Glutamatergic neuron (in vitro differentiated cells): ENCODE results near the gene GCFC2. TPM values are rescaled to one million over a fixed set of nuclear protein-coding genes. Genes with fewer than 3 reads are reported as not detected.

ENCODE experiments used
- DNase-seq: peaks from one replicate; pipeline ENCODE4 v3.0.0; 2022
- H3K27ac Mint-ChIP-seq: one replicate; pipeline ENCODE4 v1.8.0; 2020; ENCODE audit warnings: mild to moderate bottlenecking, mixed read lengths, inconsistent platforms; ENCODE audit not compliant: unreplicated experiment
- H3K27me3 Mint-ChIP-seq: one replicate; pipeline ENCODE4 v1.8.0; 2020; ENCODE audit warnings: mild to moderate bottlenecking, moderate library complexity, mixed read lengths, inconsistent platforms; ENCODE audit not compliant: unreplicated experiment
- H3K36me3 Mint-ChIP-seq: one replicate; pipeline ENCODE4 v1.8.0; 2020; ENCODE audit warnings: mild to moderate bottlenecking, mixed read lengths, inconsistent platforms; ENCODE audit not compliant: unreplicated experiment
- H3K4me1 Mint-ChIP-seq: one replicate; pipeline ENCODE4 v1.8.0; 2020; ENCODE audit warnings: mild to moderate bottlenecking, low read depth, mixed read lengths, inconsistent platforms; ENCODE audit not compliant: unreplicated experiment
- H3K4me3 Mint-ChIP-seq: one replicate; pipeline ENCODE4 v1.8.0; 2020; ENCODE audit warnings: mild to moderate bottlenecking, mixed read lengths, inconsistent platforms; ENCODE audit not compliant: unreplicated experiment
- H3K9me3 Mint-ChIP-seq: one replicate; pipeline ENCODE4 v1.8.0; 2020; ENCODE audit warnings: mild to moderate bottlenecking, moderate library complexity, mixed read lengths, inconsistent platforms; ENCODE audit not compliant: unreplicated experiment
- long read RNA-seq: library from polyadenylated mRNA; unstranded; transcript quantifications from one replicate; pipeline ENCODE4 v2.0.0, GENCODE V29; 2020; ENCODE audit not compliant: unreplicated experiment
- total RNA-seq: library from RNA; stranded (reverse); fragmentation: NEBNext Ultra II Directional; extraction: Animal tissue kit (Norgen Biotek cat#: 25700); gene quantifications from one replicate; pipeline ENCODE4 v1.2.1, GENCODE V29; 2021; ENCODE audit not compliant: unreplicated experiment
- TF ChIP-seq, protein P1 (sequence below): fragments of 200-600 bp; sonication (generic); IDR thresholded peaks from one replicate; pipeline ENCODE4 v1.5.0; 2021; ENCODE audit not compliant: partially characterized antibody, unreplicated experiment

The GCFC2 gene
- 12.9 TPM for total RNA-seq
- long read RNA-seq, full-length matches to known transcripts, result 3 of 5 reads
- long read RNA-seq, partial matches to known transcripts, result 1 of 5 reads
- long read RNA-seq, other reads (novel, unspliced or antisense), result 1 of 5 reads

DNA sequence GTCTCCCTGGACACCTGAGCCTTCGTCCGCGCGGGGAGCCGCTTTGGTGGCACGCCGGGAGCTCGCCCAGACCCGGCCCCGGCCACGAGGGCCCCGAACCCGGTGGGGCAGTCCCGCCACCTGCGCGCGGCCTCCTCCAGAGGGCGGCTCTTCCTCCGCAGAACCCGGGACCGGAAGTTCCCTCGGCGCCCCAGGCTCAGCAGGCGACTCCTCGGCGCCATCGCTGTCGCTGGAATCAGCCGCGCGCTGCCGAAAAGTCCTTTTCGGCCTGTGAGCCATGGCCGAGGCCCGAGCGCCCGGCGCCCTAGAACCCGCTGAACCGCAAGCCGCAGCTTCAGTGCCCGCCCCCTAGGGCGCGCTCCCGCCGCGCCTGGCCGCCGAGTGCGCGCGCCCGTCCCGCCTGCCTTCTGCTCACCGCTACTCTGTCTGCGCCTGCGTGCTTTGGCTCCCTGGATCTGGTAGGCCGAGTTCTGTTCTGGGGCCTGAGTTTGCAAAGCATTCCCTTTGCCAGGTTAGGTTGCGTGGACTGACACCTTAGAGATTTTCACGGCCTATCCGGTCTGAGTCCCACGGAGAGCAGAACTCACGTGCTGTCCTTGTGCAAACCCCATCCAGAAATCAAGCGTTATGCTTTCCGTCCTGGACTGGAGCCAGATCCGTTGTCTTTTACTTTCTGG, at the start of gene GCFC2:
Gene GCFC2, minus strand, starts transcription at position 339 of the 677 bp plus-strand sequence. Its CDS starts 60 bp downstream, at position 279.
- H3K9me3 Mint-ChIP-seq, result peaks cover 14% of the 10 kb centered on the region
- H3K36me3 Mint-ChIP-seq, result no peaks in the 10 kb centered on the region

DNA sequence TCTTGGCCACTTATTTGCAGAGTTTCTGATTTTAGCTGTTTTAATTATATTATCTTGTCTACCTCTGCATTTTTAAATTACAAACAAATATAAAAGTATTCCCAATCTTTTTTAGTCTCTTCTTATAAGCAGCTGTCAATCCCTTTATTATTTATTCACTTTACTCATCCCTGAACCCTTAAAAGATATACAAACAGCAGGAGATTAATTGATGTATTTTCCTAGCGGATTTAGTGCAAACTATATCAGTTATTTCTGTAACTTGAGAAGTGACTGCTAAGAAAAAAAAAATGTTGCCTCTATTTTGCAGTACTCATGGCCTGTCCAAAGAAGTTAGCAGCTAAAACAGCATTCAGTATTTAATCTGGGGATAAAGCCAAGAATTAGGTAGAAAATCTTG, 42.1 kb upstream of the GCFC2 start:
- Mint-ChIP-seq H3K4me1 (no peaks in the 10 kb centered on the region), H3K9me3 (no peaks in the 10 kb centered on the region), H3K27me3 (peaks cover 3% of the 10 kb centered on the region), H3K4me3 (no peak overlapping the region), H3K27ac (no peak overlapping the region), H3K36me3 (no peaks in the 10 kb centered on the region)
- no peak for DNase-seq
- TF ChIP-seq, protein P1, sequence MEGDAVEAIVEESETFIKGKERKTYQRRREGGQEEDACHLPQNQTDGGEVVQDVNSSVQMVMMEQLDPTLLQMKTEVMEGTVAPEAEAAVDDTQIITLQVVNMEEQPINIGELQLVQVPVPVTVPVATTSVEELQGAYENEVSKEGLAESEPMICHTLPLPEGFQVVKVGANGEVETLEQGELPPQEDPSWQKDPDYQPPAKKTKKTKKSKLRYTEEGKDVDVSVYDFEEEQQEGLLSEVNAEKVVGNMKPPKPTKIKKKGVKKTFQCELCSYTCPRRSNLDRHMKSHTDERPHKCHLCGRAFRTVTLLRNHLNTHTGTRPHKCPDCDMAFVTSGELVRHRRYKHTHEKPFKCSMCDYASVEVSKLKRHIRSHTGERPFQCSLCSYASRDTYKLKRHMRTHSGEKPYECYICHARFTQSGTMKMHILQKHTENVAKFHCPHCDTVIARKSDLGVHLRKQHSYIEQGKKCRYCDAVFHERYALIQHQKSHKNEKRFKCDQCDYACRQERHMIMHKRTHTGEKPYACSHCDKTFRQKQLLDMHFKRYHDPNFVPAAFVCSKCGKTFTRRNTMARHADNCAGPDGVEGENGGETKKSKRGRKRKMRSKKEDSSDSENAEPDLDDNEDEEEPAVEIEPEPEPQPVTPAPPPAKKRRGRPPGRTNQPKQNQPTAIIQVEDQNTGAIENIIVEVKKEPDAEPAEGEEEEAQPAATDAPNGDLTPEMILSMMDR, result no peak

More for the DNA sequence above, at the start of gene GCFC2:
- H3K4me1 Mint-ChIP-seq, result peaks cover 6% of the 10 kb centered on the region
- peaks cover 2% of the 10 kb centered on the region for H3K27me3 Mint-ChIP-seq
- H3K27ac Mint-ChIP-seq, result peak within 1 kb of the TSS; percentile 98
- TF ChIP-seq, protein P1, result peak; percentile 34
- DNase-seq, result peak; percentile 87
- H3K4me3 Mint-ChIP-seq, result peak within 1 kb of the TSS; percentile 95

DNA sequence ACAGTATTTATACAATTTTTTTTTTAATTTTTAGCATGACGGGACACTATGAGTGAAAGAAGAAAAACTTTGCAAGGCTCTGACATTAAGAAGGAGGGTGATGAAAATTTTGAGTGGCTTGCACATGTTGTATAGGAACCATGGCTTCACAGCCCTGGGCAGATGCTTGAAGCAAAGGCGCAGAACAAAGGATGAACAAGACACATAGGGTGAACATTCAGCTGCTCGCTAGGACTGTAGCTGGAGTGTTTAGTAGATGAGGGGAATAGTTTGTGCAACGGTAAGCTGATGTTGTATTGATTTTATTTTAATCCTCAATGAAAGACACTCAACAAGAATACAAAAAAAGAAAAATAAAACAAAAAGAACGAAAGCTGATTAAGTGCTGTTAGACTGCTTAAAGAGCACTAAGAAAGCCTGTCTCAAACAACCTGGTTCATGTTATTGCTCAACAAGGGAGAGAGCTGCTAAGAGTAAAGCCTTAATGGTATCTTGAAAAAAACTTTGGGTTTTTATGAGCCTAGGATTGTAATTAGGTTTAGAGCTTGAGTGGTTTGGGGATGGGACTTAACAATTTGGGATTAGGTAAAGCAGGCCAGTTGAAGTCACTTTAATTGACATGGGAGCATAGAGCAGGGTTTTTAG, 41.2 kb upstream of the GCFC2 start:
- Mint-ChIP-seq H3K27ac (no peak overlapping the region), H3K4me3 (no peak overlapping the region)

DNA sequence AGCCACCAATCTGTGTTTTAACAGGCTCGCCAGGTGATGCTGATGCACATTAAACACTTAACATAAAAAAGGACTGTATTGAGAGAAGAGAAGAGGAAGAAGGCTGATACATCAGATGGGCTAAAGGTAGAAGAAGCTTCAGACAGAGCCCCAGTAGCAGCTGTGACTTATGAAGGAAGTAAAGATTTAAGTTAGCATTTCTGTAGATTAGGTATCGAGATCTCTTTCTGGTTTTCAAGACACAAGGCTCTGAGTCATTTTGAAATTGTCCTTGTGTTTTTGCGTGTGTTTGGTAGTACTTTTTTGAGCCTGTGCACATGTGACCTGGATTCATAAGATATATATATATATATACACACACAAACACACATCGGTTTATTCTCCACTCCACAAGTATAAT, 40.6 kb upstream of the GCFC2 start:
- Mint-ChIP-seq H3K27me3 (peaks cover 3% of the 10 kb centered on the region), H3K27ac (no peak overlapping the region)

More for the DNA sequence above, 41.2 kb upstream of the GCFC2 start:
- no peaks in the 10 kb centered on the region for H3K36me3 Mint-ChIP-seq
- H3K9me3 Mint-ChIP-seq, result no peaks in the 10 kb centered on the region
- no peaks in the 10 kb centered on the region for H3K4me1 Mint-ChIP-seq
- peaks cover 3% of the 10 kb centered on the region for H3K27me3 Mint-ChIP-seq
- TF ChIP-seq, protein P1, result no peak
- DNase-seq, result no peak

More for the DNA sequence above, 40.6 kb upstream of the GCFC2 start:
- H3K9me3 Mint-ChIP-seq, result no peaks in the 10 kb centered on the region
- TF ChIP-seq, protein P1, result no peak
- H3K4me1 Mint-ChIP-seq, result no peaks in the 10 kb centered on the region
- H3K4me3 Mint-ChIP-seq, result no peak overlapping the region
- no peaks in the 10 kb centered on the region for H3K36me3 Mint-ChIP-seq
- DNase-seq, result no peak
